Measurements from ENCODE around the gene HOXB3.

DNA sequence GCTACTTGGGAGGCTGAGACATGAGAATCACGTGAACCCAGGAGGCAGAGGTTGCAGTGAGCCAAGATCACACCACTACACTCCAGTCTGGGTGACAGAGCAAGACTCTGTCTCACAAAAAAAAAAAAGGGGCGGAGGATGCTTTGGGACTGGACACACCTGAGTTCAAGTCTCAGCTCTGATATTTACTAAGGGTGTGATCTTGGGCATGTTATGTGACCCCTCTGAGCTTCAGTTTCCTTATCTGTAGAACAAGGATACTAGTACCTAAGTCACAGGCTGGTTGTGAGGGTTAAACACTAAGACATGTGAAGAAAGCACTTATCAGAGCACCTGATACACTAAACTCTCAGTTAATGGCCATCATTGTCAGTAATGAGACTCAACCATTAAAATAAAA is 85.1 kb downstream of the HOXB3 start:
- no peak for TF ChIP-seq CTCF (optimal IDR thresholded peaks at IDR 0.05 in 1 of 3, IDR thresholded peaks at IDR 0.05 in 1 of 3, conservative IDR thresholded peaks at IDR 0.05 in 1 of 3; ENCODE audit: extremely low read depth in 1 of 3, insufficient read depth in 2 of 3, low read length in 3 of 3)
- no peak for TF ChIP-seq EZH2 (IDR thresholded peaks at IDR 0.05; ENCODE audit: low read length)
